ENCODE data around the gene FAM149B1. TPM values are rescaled to one million over a fixed set of nuclear protein-coding genes. Genes with fewer than 3 reads are reported as not detected.
A peak's percentile ranks its signal among the peaks of the same experiment; 100 is the strongest.

FAM149B1 gene
- total RNA-seq, 2 donors from 2014 or later = 9.0 to 13.1 TPM

- no peak for ATAC-seq (ENCODE audit: insufficient number of reproducible peaks, low FRiP score, low read depth)
- H3K27ac ChIP-seq = no peak overlapping the region
- no peaks in the 10 kb centered on the region for H3K4me1 ChIP-seq (ENCODE audit: control insufficient read depth in 1 of 2, low read depth in 2 of 2)
- DNase-seq (ENCODE audit: low spot score) = no peak
- no peaks in the 10 kb centered on the region for H3K27me3 ChIP-seq (replicated peaks; ENCODE audit: insufficient read depth)
- H3K36me3 ChIP-seq = peaks cover 29% of the 10 kb centered on the region
- TF ChIP-seq, protein P1, sequence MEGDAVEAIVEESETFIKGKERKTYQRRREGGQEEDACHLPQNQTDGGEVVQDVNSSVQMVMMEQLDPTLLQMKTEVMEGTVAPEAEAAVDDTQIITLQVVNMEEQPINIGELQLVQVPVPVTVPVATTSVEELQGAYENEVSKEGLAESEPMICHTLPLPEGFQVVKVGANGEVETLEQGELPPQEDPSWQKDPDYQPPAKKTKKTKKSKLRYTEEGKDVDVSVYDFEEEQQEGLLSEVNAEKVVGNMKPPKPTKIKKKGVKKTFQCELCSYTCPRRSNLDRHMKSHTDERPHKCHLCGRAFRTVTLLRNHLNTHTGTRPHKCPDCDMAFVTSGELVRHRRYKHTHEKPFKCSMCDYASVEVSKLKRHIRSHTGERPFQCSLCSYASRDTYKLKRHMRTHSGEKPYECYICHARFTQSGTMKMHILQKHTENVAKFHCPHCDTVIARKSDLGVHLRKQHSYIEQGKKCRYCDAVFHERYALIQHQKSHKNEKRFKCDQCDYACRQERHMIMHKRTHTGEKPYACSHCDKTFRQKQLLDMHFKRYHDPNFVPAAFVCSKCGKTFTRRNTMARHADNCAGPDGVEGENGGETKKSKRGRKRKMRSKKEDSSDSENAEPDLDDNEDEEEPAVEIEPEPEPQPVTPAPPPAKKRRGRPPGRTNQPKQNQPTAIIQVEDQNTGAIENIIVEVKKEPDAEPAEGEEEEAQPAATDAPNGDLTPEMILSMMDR (IDR thresholded peaks at IDR 0.05) = no peak
- no peaks in the 10 kb centered on the region for H3K9me3 ChIP-seq
- no peak overlapping the region for H3K4me3 ChIP-seq
These were observed 15.9 kb upstream of the FAM149B1 start for GRCh38 chr10:73152009-73152408.

GRCh38 chr10:73156054-73156453 is 11.9 kb upstream of the FAM149B1 start:
- no peaks in the 10 kb centered on the region for H3K4me1 ChIP-seq (ENCODE audit: control insufficient read depth in 1 of 2, low read depth in 2 of 2)
- H3K27ac ChIP-seq = no peak overlapping the region
- H3K9me3 ChIP-seq = no peaks in the 10 kb centered on the region
- H3K4me3 ChIP-seq = no peak overlapping the region
- ATAC-seq (ENCODE audit: insufficient number of reproducible peaks, low FRiP score, low read depth) (no peak), DNase-seq (ENCODE audit: low spot score) (no peak)
- H3K27me3 ChIP-seq (replicated peaks; ENCODE audit: insufficient read depth) = no peaks in the 10 kb centered on the region
- peaks cover 29% of the 10 kb centered on the region for H3K36me3 ChIP-seq
- TF ChIP-seq, protein P1 (IDR thresholded peaks at IDR 0.05) = no peak

DNA sequence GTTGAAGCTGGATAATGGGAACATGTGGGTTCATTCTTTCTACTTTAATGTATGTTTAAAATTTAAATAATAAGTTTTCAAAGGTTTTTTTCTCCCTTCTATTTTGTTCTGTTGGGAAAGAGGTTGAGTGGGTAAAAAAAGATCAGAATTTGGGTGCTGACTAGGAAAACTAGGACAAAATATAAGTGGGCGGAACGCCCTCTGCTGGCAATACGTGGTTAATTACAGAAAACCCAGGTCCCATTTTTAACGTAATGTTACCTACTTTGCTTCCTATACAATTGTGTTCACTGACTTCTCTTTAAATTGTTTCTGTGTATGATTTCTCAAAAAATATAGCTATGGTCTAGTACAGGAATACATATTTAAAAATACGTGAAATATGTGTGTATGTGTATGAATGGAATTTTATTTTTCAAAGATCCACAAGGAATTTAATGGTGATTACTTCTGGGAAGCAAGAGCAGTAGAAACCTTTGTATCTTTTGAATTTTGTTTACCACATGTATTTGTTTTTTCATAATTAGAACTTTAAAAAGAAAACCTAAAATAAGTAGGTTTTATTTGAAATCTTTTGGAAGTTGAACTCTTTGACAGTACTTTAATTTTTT is 8.8 kb upstream of the FAM149B1 start:
- ATAC-seq (ENCODE audit: insufficient number of reproducible peaks, low FRiP score, low read depth) = no peak
- H3K4me3 ChIP-seq = no peak overlapping the region
- DNase-seq (ENCODE audit: low spot score) = no peak
- H3K4me1 ChIP-seq (ENCODE audit: control insufficient read depth in 1 of 2, low read depth in 2 of 2) = peaks cover 4 to 11% of the 10 kb centered on the region in 2 donors
- no peaks in the 10 kb centered on the region for H3K9me3 ChIP-seq
- peaks cover 8% of the 10 kb centered on the region for H3K36me3 ChIP-seq
- TF ChIP-seq, protein P1 (IDR thresholded peaks at IDR 0.05) = peak; percentile 60
- no peak overlapping the region for H3K27ac ChIP-seq
- H3K27me3 ChIP-seq (replicated peaks; ENCODE audit: insufficient read depth) = no peaks in the 10 kb centered on the region

- no peak for DNase-seq (ENCODE audit: low spot score)
These were observed 6.8 kb upstream of the FAM149B1 start for GRCh38 chr10:73161079-73161478.

DNA sequence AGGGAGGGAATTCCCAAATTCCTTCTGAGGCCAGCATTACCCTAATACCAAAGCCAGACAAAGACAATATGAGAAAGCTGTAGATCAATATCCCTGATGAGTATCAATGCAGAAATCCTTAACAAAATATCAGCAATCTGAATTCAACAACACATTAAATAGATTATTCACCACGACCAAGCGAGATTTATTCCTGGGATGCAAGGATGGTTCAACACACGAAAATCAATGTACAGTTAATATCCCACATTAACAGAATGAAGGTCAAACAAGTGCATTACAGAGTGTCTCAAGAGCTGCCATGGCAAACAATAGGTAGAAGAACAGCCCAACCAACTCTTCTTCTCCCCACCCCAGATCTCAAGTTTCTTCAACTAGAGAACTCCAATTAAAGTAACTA is 6.3 kb upstream of the FAM149B1 start:
- TF ChIP-seq, protein P1 (IDR thresholded peaks at IDR 0.05) = no peak

More at GRCh38 chr10:73161079-73161478, 6.8 kb upstream of the FAM149B1 start:
- Histone ChIP-seq H3K27ac (no peak overlapping the region), H3K4me3 (no peak overlapping the region), H3K36me3 (peaks cover 3% of the 10 kb centered on the region), H3K9me3 (no peaks in the 10 kb centered on the region), H3K27me3 (replicated peaks; ENCODE audit: insufficient read depth) (no peaks in the 10 kb centered on the region), H3K4me1 (ENCODE audit: control insufficient read depth in 1 of 2, low read depth in 2 of 2) (peaks cover 4 to 23% of the 10 kb centered on the region in 2 donors)
- ATAC-seq (ENCODE audit: insufficient number of reproducible peaks, low FRiP score, low read depth) = no peak
- TF ChIP-seq, protein P1 (IDR thresholded peaks at IDR 0.05) = no peak

More for the DNA sequence above, 6.3 kb upstream of the FAM149B1 start:
- Histone ChIP-seq H3K27me3 (replicated peaks; ENCODE audit: insufficient read depth) (no peaks in the 10 kb centered on the region), H3K4me1 (ENCODE audit: control insufficient read depth in 1 of 2, low read depth in 2 of 2) (peaks cover 4 to 29% of the 10 kb centered on the region in 2 donors), H3K9me3 (no peaks in the 10 kb centered on the region), H3K36me3 (peaks cover 3% of the 10 kb centered on the region), H3K27ac (no peak overlapping the region), H3K4me3 (no peak overlapping the region)
- ATAC-seq (ENCODE audit: insufficient number of reproducible peaks, low FRiP score, low read depth) (no peak), DNase-seq (ENCODE audit: low spot score) (no peak)
